Adrenal gland (tissue), 5 donors: Measurements from ENCODE around the gene PTX4.

Experiments used
- CTCF ChIP-seq, 6 experiments: fragments of 450-650 bp in 4 of 6; fragments of 200-600 bp in 2 of 6; sonication (generic) in 1 of 6; IDR thresholded peaks; 1 replicate in 5 of 6; 2 replicates in 1 of 6; pipeline versions ENCODE4 v1.5.1 to v1.8.0; 2016 to 2021; ENCODE audit warnings: antibody characterized with exemption in 6 of 6, mild to moderate bottlenecking in 2 of 6, moderate library complexity in 1 of 6
- POLR2A ChIP-seq, 2 donors: fragments of 450-650 bp; IDR thresholded peaks; one replicate each; pipeline ENCODE4 v1.6.1; 2017; ENCODE audit warnings: antibody characterized with exemption in 2 of 2, mild to moderate bottlenecking in 2 of 2, moderate library complexity in 1 of 2
- donor health status: DM: no; HTN: no; CAD: no.

GRCh38 chr16:1443403-1443973, 45.3 kb downstream of the PTX4 start:
- no peak for TF ChIP-seq CTCF (IDR thresholded peaks at IDR 0.05)
- TF ChIP-seq POLR2A (IDR thresholded peaks at IDR 0.05) = no peak
